ENCODE results near the gene LUC7L3.

DNA sequence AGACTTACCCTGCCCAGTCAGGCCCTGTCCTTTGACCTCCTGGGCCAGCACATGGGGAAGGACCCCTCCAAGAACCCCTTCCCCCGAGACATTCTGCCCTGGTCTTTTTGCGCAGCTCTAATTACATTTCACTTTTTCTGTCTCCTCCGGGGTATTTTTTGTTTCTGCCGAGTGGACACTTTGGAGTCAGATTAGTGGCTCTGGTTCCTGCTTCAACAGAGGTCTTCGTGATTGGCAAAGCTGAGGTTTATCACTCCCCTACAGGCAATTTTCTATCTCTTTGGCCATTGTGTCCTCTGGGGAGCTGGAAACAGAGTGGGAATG, 35.2 kb upstream of the LUC7L3 start:
- TF ChIP-seq, protein P1, sequence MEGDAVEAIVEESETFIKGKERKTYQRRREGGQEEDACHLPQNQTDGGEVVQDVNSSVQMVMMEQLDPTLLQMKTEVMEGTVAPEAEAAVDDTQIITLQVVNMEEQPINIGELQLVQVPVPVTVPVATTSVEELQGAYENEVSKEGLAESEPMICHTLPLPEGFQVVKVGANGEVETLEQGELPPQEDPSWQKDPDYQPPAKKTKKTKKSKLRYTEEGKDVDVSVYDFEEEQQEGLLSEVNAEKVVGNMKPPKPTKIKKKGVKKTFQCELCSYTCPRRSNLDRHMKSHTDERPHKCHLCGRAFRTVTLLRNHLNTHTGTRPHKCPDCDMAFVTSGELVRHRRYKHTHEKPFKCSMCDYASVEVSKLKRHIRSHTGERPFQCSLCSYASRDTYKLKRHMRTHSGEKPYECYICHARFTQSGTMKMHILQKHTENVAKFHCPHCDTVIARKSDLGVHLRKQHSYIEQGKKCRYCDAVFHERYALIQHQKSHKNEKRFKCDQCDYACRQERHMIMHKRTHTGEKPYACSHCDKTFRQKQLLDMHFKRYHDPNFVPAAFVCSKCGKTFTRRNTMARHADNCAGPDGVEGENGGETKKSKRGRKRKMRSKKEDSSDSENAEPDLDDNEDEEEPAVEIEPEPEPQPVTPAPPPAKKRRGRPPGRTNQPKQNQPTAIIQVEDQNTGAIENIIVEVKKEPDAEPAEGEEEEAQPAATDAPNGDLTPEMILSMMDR (IDR thresholded peaks at IDR 0.05): no peak
- no peak for TF ChIP-seq EZH2 (IDR thresholded peaks at IDR 0.05; ENCODE audit: borderline replicate concordance, insufficient read depth, low read depth, low read length, poor library complexity, severe bottlenecking)

Measured in B cell (primary cell).